Keratinocyte (primary cell): ENCODE data around the gene TSSC4.
"Not testable (repeated sequence)": the region's sequence is repeated elsewhere in the genome, so short reads cannot be mapped to it uniquely, and the experiment has no call there.

Experiments used
- EZH2 ChIP-seq: IDR thresholded peaks from one replicate; pipeline ENCODE4 v1.6.1; 2012; ENCODE audit warnings: inconsistent platforms, mild to moderate bottlenecking, low read length, moderate library complexity
- TF ChIP-seq, protein P1 (sequence below), 3 experiments: IDR thresholded peaks in 1 of 3; conservative IDR thresholded peaks in 1 of 3; optimal IDR thresholded peaks in 1 of 3; 2 replicates in 2 of 3; 3 replicates in 1 of 3; pipeline versions ENCODE3 to v1.5.1; 2011; ENCODE audit warnings: low read length in 3 of 3, mild to moderate bottlenecking in 3 of 3, moderate library complexity in 2 of 3, control low read depth in 1 of 3, inconsistent platforms in 1 of 3; ENCODE audit not compliant: insufficient read depth in 2 of 3; ENCODE audit errors: extremely low read depth in 1 of 3

DNA sequence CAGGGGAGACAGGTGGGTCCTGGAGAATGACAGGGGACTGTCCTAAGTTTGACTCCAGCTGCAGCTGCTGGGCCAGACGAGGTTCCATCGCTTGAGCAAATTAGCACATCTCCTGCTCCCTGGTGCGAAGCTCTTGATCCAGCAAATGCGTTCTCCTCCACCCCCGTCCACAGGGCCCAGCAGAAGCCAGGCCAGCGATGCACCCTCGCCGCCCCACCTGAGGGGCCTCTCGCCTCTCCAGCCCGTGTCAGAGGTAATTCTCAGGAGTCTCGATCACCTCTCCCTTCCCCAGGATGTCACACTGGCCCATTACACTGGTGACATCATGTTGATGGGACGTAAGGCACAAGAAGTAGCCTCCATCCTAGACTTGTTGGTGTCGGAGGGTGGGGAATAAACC lies 42.9 kb upstream of the TSSC4 start:
- TF ChIP-seq, protein P1, sequence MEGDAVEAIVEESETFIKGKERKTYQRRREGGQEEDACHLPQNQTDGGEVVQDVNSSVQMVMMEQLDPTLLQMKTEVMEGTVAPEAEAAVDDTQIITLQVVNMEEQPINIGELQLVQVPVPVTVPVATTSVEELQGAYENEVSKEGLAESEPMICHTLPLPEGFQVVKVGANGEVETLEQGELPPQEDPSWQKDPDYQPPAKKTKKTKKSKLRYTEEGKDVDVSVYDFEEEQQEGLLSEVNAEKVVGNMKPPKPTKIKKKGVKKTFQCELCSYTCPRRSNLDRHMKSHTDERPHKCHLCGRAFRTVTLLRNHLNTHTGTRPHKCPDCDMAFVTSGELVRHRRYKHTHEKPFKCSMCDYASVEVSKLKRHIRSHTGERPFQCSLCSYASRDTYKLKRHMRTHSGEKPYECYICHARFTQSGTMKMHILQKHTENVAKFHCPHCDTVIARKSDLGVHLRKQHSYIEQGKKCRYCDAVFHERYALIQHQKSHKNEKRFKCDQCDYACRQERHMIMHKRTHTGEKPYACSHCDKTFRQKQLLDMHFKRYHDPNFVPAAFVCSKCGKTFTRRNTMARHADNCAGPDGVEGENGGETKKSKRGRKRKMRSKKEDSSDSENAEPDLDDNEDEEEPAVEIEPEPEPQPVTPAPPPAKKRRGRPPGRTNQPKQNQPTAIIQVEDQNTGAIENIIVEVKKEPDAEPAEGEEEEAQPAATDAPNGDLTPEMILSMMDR (optimal IDR thresholded peaks at IDR 0.05 in 1 of 3, IDR thresholded peaks at IDR 0.05 in 1 of 3, conservative IDR thresholded peaks at IDR 0.05 in 1 of 3; ENCODE audit: extremely low read depth in 1 of 3, insufficient read depth in 2 of 3, low read length in 3 of 3): not testable (repeated sequence)
- TF ChIP-seq EZH2: not testable (repeated sequence)
